GM10248 (cell line): ENCODE results near the gene SLC37A2.

Experiments
- CTCF ChIA-PET: fragments of 300-600 bp; sonication (Branson Sonifier 250); formaldehyde crosslinking; extraction: SDS; loops from one replicate; lab custom pipeline; 2021; ENCODE audit warnings: antibody characterized with exemption; lab: Yijun Ruan, JAX
- POLR2A ChIA-PET: fragments of 350-650 bp; sonication (Branson Sonifier 250); formaldehyde crosslinking; extraction: SDS; loops from one replicate; lab custom pipeline; 2020; ENCODE audit warnings: antibody characterized with exemption; lab: Yijun Ruan, JAX
- DNase-seq: peaks from one replicate; pipeline ENCODE4 v3.0.0; 2012; ENCODE audit errors: extremely low spot score
- TF ChIP-seq, protein P1 (sequence below): IDR thresholded peaks from 2 replicates; pipeline ENCODE4 v1.5.1; 2012; ENCODE audit warnings: mild to moderate bottlenecking, low read depth; ENCODE audit errors: extremely low read depth, missing control alignments, control extremely low read depth

The SLC37A2 gene

DNA sequence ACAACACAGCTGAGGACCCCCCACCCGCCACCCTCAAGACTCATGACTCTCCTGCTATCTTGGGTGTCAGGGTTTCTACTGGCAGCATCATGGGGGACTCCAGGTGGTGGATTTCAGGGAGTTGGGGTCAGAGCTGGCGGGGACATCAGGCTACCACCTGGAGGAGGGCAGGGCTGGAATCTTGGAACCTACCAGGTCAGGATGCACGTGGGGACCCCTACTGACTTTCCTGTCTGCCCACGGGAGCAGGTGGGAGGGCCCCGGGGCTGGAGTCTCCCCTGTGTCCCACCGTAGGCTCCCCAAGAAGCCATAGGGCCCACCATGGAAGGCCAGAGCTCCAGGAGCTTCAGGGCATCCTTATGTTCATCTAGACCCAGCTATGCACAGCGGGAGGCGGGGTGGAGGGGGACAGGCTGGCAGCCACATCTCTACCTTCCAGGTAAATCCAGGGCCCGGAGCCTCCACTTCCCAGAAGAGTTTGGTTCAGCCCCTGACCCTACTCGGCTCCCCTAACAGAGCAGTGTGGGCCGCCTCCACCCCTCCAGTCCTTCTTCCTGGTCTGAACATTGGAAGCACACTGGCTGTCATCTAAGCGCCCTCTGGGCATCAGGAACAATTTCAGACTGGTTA is 10.0 kb downstream of the SLC37A2 start:
- CTCF ChIA-PET: interaction anchor here (1.3 to 2.0 kb wide), 9 partner anchors 10 to 197 kb away, joined by 3 to 9 read pairs (median 6); partner anchors contain the start of genes SLC37A2 and TMEM218
- peak; percentile 29 for DNase-seq
- POLR2A ChIA-PET: interaction anchor here (0.7 to 1.2 kb wide), 2 partner anchors 10 to 39 kb away, joined by 3 to 5 read pairs; partner anchors contain the start of genes SLC37A2 and TMEM218
- TF ChIP-seq, protein P1, sequence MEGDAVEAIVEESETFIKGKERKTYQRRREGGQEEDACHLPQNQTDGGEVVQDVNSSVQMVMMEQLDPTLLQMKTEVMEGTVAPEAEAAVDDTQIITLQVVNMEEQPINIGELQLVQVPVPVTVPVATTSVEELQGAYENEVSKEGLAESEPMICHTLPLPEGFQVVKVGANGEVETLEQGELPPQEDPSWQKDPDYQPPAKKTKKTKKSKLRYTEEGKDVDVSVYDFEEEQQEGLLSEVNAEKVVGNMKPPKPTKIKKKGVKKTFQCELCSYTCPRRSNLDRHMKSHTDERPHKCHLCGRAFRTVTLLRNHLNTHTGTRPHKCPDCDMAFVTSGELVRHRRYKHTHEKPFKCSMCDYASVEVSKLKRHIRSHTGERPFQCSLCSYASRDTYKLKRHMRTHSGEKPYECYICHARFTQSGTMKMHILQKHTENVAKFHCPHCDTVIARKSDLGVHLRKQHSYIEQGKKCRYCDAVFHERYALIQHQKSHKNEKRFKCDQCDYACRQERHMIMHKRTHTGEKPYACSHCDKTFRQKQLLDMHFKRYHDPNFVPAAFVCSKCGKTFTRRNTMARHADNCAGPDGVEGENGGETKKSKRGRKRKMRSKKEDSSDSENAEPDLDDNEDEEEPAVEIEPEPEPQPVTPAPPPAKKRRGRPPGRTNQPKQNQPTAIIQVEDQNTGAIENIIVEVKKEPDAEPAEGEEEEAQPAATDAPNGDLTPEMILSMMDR: no peak

DNA sequence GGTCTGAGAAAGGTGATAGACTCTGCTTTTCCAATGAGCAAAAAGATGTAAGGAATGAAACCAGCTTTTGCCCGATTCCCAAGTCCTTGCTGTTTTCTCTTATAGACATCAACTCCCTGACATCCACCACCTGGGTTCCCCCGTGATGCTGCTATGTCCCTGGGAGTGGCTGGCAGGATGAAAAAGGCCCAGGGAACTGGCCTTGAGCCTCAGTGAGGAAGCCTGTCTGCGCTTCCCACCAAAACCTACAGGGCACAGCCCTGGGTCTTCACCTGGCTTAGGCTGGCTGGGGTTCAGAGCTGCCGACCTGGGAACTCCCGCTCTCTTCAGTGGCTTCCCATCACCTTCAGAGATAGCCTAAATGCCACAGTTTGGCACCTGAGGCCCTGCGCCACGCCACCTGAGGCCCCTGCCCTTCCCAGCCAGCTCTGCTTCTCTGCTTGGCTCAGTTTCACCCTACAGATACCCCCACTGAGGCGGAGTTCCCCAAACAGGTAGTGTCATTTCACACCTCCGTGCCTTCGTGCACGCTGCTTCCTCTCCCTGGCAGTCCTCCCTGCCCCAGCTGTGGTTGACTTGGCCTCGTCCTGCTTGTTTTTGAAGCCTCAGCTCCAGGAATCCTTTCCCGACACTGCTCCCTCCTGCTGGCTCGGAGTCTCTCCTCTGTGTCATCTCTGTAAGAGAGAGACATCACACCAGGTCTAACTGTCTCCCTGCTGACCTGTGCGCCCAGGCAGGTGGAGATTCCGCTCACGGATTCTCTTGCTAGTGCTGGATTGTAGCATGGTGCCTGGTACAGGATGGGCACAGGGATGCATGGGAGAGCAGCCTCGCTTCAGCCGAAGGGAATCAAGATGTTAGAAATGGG is 10.7 kb downstream of the SLC37A2 start:
- ChIA-PET CTCF (interaction anchor here (1.9 to 2.0 kb wide), 2 partner anchors 10 to 69 kb away, joined by 8 to 9 read pairs; partner anchors contain the start of gene SLC37A2), POLR2A (no interaction called here)
- DNase-seq: peak; percentile 47
- TF ChIP-seq, protein P1: no peak

DNA sequence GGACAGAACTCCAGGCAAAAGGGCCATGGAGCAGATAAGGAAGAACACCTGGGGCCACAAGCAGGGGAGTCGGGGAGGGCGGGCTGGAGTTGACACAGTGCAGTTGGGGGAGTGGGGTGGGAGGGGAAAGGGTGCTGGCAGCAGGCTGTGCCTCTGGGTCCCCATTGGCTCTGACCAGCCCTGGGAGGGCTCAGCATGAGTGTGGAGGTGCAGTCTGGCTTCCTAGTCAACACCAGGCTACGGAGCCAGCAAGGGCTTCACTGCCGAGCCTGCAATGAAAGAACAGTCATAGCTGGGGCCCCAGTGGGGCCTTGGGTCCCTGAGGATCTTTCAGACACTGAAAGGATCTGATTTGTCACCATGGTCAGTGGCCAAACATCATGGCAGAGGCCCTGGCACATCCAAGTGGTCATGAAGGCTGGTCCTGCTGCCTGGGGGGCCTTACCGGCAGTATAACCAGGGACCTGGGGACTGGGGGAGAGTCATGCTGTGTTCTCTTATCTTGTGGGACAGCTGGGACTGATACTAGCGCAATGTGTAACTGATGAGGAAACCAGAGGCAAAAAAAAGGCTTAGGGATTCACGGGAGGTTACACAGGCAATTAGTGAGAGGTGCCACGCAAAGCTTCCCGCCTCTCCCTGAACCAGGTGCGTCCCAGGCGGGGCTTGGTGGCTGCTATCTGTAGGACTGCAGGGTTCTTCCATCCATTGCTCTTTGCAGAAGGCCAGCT is 11.6 kb downstream of the SLC37A2 start:
- ChIA-PET CTCF (interaction anchor here (1.1 to 1.9 kb wide), 3 partner anchors 17 to 32 kb away, joined by 3 to 6 read pairs (median 3); no protein-coding TSS in a partner anchor), POLR2A (no interaction called here)
- TF ChIP-seq, protein P1: no peak
- DNase-seq: peak; percentile 15

DNA sequence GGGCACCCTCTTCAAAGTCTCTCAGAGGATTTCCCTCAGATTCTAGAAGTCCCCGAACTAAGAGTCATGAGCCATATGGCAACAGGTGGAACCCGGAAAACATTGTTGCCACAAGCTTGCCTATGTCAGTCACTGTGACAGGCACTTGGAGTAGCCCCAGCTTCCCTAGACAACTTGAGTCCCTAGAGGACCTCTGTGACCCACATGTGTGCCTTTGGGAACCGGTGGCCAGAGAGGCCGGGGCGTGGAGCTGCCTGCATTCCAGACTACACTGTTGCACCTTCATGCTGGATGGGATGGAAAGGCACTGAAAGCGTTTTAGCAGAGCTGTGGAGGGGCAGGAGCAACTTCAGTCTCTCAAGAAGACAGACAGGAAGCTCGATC is 12.1 kb downstream of the SLC37A2 start:
- TF ChIP-seq, protein P1: no peak
- ChIA-PET POLR2A (no interaction called here), CTCF (interaction anchor here (1.1 to 1.9 kb wide), 3 partner anchors 16 to 32 kb away, joined by 3 to 6 read pairs (median 3); no protein-coding TSS in a partner anchor)
- peak; percentile 12 for DNase-seq

DNA sequence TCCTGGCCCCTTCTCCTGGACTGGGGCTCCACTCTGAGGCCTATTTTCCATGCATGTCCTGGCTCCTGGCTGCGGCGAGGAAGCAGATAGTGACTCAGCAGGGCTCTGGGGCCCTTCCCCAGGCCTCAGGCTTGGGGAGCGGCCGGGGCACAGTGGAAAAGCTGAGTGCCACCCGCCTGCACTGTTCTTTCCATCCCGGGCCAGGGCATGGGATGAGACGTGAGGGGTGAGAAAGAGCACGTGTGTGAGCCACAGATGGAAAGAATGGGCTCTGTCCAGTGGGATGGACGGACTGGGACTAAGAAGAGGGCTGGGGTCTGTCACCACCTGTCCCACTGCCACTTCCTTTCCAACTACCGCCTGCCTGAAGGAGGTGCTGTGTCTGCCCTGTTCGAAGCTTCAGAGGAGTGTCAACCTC is 12.8 kb downstream of the SLC37A2 start:
- DNase-seq: no peak
- TF ChIP-seq, protein P1: no peak
- ChIA-PET POLR2A (no interaction called here), CTCF (interaction anchor here (1.4 to 1.9 kb wide), 2 partner anchors 15 to 31 kb away, joined by 3 to 6 read pairs; no protein-coding TSS in a partner anchor)
